Measurements from ENCODE around the gene CD96.
"Not testable (repeated sequence)": the region's sequence is repeated elsewhere in the genome, so short reads cannot be mapped to it uniquely, and the experiment has no call there.

CD96 gene, protein sequence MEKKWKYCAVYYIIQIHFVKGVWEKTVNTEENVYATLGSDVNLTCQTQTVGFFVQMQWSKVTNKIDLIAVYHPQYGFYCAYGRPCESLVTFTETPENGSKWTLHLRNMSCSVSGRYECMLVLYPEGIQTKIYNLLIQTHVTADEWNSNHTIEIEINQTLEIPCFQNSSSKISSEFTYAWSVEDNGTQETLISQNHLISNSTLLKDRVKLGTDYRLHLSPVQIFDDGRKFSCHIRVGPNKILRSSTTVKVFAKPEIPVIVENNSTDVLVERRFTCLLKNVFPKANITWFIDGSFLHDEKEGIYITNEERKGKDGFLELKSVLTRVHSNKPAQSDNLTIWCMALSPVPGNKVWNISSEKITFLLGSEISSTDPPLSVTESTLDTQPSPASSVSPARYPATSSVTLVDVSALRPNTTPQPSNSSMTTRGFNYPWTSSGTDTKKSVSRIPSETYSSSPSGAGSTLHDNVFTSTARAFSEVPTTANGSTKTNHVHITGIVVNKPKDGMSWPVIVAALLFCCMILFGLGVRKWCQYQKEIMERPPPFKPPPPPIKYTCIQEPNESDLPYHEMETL

DNA sequence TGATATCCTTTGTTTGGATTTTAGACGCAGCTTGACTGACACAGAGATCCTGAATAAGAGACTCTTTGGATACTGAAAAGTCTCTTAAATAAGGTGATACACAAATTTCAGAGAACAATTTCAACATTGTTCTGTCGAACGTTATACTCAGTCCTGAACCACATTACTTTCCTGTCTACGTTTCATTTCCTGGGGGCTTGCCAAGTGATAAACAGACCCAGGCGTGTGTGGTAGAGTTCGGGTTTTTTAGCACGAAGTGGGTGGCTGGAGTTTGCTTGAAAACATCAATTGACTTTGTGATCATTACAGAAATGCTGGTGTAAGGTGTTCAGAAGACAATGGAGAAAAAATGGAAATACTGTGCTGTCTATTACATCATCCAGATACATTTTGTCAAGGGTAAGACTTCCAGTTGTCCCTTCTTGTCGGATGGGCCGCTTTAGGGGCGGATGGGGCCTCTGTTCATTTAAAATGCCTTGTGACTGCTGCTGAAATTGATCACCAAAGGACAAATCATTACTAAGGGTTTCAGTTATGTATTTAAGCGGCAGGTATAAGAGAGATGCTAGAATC, at the start of gene CD96:
TSS of gene CD96 (plus strand) at position 287 of the 573 bp plus-strand sequence. CDS start at position 339, 52 bp downstream.
- DNase-seq = no peak

DNA sequence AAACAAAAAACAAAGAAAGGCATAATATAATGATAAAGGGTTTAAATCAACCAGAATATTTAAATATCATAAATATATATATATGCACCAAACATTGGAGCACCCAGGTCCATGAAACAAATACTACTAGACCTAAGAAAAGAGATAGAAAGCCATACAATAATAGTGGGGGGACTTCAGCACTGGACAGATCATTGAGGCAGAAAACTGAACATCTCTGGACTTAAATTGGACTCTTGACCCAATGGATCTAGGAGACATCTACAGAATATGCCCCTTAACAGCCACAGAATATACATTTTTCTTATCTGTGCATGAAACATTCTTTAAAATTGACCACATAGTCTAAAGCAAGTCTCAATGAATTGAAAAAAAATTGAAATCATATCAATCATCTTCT, 48.7 kb upstream of the CD96 start:
- DNase-seq = no peak

DNA sequence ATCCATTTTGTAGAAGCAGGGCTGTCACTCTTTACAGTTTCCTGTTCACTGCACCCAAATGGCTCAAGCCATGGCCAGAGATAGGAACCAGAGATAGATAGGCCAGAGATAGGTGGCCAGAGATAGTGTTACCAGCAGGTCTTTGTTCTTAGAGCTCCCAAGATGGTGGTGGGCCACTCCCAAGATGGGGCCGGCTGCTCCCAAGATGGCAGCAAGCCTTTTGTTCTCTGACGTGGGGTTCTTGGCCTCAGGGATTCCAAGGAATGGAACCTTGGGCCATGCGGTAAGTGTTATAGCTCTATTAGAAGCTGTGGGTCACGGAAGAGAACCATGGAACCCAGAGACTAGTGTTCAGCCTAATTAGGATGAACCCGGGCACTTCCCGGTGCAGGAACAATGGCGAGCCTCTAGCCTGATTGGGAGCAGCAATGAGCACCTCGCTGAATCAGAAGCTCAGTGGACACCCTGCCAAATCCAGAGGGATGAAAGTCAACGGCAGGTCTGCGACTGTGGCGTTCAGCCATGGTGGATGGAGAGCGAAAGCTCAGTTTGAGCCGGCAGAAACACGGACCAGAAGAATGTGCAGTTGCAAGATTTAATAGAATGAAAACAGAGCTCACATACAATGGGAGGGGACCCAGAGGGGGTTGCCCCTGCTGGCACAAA, 45.0 kb upstream of the CD96 start:
- DNase-seq = no peak

- DNase-seq = no peak
Measured at GRCh38 chr3:111498022-111498421, 44.0 kb upstream of the CD96 start.

DNA sequence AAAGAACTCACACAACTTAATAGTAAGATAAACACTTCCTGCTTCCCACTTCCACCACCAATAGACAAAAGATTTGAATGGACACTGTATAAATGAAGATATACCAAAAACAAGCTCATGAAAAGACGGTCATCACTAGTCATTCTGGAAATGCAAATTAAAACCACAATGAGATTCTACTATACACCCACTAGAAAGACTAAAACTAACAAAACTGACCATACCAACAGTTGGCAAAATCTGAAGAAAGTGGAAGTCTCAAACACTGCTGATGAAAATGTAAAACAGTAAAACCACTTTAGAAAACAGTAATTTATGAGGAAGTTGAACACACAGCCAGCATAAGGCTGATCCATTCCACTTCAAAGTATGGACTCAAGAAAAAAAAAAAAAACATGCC, 35.6 kb upstream of the CD96 start:
- DNase-seq = no peak

GRCh38 chr3:111509308-111509707, 32.7 kb upstream of the CD96 start:
- DNase-seq = no peak

DNA sequence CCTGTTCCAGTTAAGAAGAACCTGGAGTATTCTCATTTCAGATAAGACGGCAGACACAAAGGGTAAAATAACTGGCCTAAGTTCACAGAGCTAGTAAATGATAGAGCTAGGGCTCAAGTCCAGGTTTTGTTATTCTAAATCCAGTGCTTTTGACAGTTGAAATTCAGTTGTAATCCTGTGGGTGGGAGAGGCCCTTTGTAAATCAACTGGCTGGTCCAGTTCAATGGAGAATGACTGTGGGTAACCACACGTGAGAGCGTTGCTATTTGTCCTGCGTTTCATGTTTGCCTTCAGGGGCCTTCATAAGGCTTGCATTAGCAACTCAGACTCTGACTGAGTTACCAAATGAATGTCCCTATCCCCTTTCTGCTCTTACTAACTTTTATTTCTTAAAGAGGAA, 24.2 kb upstream of the CD96 start:
- no peak for DNase-seq

DNA sequence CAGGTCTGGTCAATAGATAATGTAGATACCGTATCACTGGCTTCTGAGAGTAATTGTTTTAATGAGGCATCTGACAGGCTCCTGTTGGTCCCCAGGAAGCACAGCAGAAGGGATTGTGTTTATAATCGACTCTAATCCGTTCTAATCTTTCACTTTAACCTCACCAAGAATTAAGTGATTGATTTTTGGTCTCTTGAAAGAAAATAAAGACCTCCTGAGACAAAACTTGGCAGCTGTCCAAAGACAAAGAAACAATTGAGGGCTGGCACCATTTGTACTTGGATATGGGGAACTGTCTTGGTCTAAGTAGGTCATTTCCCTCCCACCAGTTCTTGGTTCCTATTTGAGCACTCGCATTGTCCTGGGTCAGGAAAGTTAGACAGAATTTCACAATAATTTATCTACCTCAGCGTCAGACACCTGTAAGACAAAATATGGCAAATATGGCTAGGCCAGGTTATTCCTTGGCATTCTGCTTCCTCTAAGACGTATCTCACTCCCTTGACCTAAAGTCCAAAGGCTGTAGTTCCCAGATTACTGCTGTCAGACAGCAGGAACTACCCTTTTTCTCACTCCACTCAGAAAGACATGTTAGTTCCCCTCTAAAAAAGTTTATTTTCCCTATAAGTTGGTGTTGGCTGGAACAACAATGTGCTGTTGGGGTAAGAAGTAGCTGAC, 22.7 kb upstream of the CD96 start:
- no peak for DNase-seq

DNA sequence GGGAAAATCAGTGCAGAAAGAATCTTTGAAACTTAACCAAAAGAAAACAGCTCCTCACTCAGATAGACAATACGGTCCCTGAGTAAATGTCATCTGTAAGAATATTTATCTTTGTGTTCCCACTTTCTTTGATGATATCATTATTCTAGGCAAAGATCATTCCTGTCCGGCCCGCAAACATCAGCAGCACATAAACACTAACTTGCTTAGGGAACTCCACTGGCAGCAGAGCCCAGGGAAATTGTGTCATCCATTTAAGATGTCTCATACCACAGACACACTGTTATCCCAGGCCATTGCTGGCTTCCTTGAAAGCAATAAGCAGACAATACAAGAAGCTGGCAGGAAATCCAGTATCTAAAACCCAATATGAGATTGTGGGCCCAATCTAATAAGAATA, 20.1 kb upstream of the CD96 start:
- DNase-seq = no peak

- not testable (repeated sequence) for DNase-seq
Measured at GRCh38 chr3:111524486-111524885, 17.5 kb upstream of the CD96 start.

GRCh38 chr3:111531446-111531845, 10.6 kb upstream of the CD96 start:
- no peak for DNase-seq

DNA sequence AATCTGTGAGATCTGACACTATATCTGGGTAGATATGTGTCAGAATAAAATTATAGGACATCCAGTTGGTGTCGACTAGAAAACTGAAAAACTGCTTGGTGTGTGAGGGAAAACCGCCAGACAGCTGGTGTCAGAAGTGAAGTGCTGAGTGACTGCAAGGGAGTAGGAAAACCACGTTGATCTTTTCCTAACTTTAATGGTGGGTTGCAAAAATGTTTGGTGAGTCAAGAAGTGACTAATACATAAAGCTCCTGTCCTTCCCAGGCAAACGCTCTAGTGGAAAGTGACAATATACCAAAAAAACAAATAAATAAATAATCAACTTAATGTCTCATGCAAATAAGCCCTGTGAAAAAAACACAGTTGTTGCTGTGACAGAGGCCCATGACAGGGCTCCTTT, 7.3 kb upstream of the CD96 start:
- no peak for DNase-seq

GRCh38 chr3:111538111-111538510, 3.9 kb upstream of the CD96 start:
- no peak for DNase-seq

DNA sequence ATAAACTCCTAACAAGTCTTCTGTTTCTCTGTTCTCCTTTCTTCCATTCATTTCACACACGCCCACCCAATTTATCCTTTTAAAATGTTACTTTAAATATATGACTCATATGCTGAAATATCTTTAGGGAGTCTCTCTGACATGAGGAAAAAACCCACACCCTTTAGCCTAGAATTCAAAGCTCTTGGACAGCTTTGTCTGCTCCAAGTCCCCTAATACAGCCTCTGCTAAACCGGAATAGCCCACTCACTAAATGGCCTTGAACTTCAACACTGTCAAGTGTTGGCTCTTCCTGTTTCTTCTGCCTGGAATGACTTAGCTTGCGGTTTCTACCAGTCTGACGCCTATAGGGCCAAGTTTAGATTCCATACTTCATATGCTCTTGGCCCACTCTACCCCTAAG, 3.3 kb upstream of the CD96 start:
- no peak for DNase-seq

DNA sequence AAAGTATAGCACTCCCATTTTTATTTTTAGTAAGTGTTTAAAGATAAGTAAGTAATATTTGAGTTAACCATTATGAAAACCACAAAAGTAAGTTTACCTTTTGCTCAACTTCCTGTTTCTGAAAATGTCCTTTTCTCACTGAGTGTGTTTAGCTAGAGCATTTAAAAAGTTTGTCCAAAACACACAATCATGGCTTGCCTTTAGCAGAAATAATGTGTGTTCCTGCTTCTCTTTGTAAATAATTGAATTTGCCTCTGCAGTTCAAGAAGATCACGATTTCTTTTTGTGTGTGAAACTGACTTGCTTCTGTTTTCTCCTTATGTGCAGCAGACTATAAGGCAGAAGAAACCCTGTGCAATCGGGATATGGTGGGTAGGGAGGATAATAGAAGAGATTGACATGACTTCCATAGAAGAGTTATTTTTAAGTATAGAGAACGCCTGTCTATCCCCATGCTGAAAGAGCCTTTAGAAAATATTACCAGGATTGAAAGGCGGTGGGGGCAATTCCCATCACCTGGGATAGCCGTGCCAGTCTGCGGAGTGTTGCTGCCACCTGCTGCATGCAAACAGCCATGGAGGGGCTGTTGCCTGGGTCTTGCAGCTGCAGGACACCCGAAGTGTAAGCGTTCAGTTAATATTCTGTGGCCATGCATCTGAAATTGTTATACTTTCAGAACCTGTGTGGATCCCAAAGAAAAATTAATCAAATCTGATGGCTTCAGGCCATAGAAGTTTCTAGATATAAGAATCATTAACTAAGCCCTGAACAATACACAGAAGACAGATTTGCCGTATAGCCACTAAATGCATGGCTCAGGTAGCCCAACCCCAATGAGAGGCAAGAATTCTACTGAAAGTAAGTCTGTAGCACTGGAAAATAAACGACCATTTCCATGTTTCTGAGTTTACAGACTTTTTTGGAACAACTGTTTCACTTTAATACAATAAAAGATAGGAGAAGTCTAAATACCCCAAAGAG, 2.4 kb upstream of the CD96 start:
- DNase-seq = no peak

DNA sequence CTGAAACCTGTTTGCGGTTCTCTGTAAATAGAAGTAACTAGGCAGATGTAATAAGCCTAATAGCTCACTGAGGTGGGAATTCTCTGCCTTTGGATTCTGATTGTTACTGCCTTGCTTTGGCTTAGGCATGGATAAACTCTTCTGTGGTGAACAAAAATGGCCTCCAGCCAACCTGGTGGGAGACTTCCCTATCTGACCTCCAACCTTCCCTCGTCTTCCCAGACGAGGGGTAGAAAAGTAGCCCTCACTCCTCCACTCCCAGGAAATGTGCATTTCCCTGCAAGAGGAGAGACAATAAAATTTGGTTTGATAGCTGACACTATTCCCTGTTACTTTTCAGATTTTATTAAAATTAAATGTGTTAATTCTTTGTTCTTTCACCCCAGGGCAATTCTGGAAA, 606 bp upstream of the CD96 start:
- DNase-seq = no peak

- no peak for DNase-seq
Measured at GRCh38 chr3:111542611-111543300, 759 bp downstream of the CD96 start.

DNA sequence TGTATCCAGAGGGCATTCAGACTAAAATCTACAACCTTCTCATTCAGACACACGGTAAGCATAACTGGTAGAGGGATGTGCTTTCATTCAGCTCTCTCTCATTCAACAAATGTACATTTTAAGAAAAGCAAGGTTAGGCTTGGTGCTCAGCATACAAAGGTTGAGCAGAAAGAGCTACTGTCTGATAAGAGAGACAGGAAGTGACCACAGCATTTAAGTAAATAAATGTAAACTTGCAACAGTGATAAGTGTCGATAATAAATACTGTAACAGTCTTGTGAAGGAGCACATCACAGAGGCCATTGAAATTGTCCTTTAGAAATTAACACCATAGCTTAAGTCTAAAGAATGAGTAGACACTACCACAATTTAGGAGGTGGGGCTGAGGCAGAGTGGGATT, 3.4 kb downstream of the CD96 start:
- no peak for DNase-seq

- DNase-seq = no peak
Measured at GRCh38 chr3:111547631-111548030, 5.6 kb downstream of the CD96 start.

GRCh38 chr3:111548092-111548491, 6.1 kb downstream of the CD96 start:
- no peak for DNase-seq

- DNase-seq = no peak
Measured at GRCh38 chr3:111548756-111549155, 6.8 kb downstream of the CD96 start.

All from NCI-H1092 (cell line).